Measurements from ENCODE around the gene UBR4.
A peak's percentile ranks its signal among the peaks of the same experiment; 100 is the strongest.
"Not testable (repeated sequence)": the region's sequence is repeated elsewhere in the genome, so short reads cannot be mapped to it uniquely, and the experiment has no call there.

Gene UBR4

DNA sequence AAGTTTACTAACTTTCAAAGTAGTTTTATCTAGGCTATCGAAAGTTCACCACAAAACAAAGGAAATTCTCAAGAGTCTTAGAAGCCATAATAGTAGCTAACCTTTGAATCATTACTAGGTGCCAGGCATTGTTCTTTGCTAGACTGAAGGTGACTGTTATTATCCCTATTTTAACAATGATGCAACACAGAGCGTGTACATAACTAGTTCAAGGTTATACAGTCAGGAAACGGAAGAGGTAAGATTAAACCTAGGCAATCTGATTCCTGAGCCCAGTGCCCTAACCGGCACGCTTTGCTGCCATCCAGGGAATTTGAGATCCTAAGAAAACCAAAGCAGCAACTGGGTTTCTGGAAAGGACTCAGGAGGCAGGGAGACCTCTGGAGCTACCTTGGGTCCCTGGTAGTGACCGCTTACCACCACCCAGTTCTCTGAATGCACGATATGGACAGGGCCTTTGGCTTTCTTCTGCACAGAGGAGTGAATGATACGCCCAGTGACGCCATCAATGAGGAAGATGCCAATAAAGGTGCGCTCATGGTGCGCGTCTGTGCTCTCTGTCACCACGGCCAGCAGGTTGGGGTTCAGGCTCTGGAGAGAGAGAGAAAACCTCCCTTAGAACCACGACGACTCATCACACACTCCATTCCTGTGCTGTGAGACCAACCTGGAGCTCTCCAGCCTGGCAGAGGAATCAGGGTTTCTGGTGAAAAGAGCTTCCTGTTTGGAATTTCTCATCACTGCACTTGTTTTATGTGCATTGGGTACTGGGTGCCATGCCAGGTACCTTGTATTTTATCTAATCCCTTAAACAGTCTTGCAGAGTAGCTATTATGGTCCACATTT, 13.1 kb upstream of the UBR4 start:
- Histone ChIP-seq H3K27ac (no peak overlapping the region), H3K9ac (ENCODE audit: insufficient read length) (no peak overlapping the region), H3K9me3 (ENCODE audit: low read depth, low read length) (no peaks in the 10 kb centered on the region), H3K4me3 (no peak overlapping the region), H3K36me3 (ENCODE audit: insufficient read depth, low read length) (peaks cover 90% of the 10 kb centered on the region)
- TF ChIP-seq POLR2AphosphoS5 (IDR thresholded peaks at IDR 0.05; ENCODE audit: borderline replicate concordance, low read depth, low read length): no peak
- TF ChIP-seq FOXP2 (optimal IDR thresholded peaks at IDR 0.05; ENCODE audit: control extremely low read depth, extremely low read length, insufficient read depth): no peak
- no peak for TF ChIP-seq EZH2 (IDR thresholded peaks at IDR 0.05)
- DNase-seq (ENCODE audit: low read depth, low spot score): no peak

DNA sequence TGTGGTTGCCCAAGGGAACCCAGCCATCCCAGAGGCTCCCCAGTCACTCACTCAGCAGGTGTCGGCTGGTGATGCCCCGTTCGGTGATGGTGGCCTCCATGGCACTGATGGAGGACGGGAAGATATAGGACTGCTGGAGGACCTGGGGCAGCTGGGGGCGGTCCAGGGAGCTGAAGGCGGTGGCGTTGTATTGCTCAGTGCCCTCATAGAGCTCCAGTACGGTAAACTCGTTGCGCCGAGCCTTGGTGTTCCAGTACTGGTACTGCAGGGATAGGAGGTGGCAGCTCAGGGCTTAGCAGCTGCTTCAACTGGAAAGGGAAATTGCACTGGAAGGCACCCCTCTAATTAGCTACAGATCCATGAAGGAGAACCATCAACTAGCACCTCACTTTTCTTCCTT, 12.5 kb upstream of the UBR4 start:
- Histone ChIP-seq H3K9ac (ENCODE audit: insufficient read length) (no peak overlapping the region), H3K27ac (no peak overlapping the region), H3K36me3 (ENCODE audit: insufficient read depth, low read length) (peaks cover 94% of the 10 kb centered on the region), H3K9me3 (ENCODE audit: low read depth, low read length) (no peaks in the 10 kb centered on the region), H3K4me3 (no peak overlapping the region)
- no peak for DNase-seq (ENCODE audit: low read depth, low spot score)
- TF ChIP-seq EZH2 (IDR thresholded peaks at IDR 0.05) (no peak), FOXP2 (optimal IDR thresholded peaks at IDR 0.05; ENCODE audit: control extremely low read depth, extremely low read length, insufficient read depth) (no peak), POLR2AphosphoS5 (IDR thresholded peaks at IDR 0.05; ENCODE audit: borderline replicate concordance, low read depth, low read length) (no peak)

DNA sequence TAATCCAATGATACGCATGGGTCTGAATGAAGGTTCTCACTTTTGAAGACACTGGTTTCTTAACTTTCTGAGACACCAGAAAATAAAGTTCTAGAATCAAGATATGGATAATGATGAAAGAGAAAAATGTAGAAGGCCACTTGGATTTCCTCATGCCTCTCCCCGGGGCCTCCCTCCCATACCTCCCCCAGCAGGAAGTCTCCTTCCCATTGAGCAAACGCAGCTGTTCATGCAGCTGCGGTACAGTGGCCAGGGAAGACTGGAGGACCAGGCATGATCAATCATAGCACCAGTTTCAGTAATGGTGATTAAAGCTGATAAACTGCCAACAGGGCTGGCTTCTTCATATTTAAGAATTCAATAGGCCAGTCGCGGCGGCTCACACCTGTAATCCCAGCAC, 10.9 kb upstream of the UBR4 start:
- no peak for DNase-seq (ENCODE audit: low read depth, low spot score)
- Histone ChIP-seq H3K27ac (no peak overlapping the region), H3K9ac (ENCODE audit: insufficient read length) (no peak overlapping the region), H3K4me3 (no peak overlapping the region), H3K36me3 (ENCODE audit: insufficient read depth, low read length) (peaks cover 88% of the 10 kb centered on the region), H3K9me3 (ENCODE audit: low read depth, low read length) (no peaks in the 10 kb centered on the region)
- no peak for TF ChIP-seq EZH2 (IDR thresholded peaks at IDR 0.05)
- no peak for TF ChIP-seq FOXP2 (optimal IDR thresholded peaks at IDR 0.05; ENCODE audit: control extremely low read depth, extremely low read length, insufficient read depth)
- TF ChIP-seq POLR2AphosphoS5 (IDR thresholded peaks at IDR 0.05; ENCODE audit: borderline replicate concordance, low read depth, low read length): peak; percentile 16; the same call in 1 of the 2 replicates

DNA sequence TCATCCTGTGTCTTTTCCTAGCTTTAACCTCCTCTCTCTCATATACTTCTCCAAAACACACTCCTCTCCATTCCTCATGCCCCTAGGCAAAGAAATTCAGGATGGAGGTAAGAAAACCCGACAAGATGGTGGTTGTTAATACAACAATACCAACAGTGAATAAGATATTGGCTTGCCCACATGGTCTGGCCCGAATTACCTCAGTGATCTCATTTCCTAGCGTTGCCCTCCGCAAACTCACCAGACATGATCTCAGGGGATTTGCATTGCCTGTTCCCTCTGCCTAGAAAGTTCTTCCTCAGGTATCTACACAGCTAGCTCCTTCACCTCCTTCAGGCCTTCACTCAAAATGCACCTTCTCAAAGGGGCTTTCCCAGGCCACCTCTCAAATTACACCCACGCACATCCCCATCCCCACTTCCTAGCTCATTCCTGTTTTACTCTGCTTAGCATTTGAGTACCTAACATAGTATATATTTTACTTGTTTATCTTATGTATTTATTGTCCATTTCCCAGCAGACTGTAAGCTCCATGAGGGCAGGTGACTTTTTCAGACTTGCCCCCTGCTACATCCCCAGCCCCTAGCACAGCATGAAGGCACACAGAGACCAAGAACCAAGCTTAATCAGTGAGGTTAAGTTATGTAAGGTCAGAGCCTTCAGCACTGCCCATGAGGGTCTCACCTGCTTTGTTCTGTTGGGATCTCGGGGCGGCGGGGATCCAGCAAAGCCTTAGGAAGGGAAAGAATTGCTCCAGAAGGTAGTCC, 10.2 kb upstream of the UBR4 start:
- Histone ChIP-seq H3K4me3 (no peak overlapping the region), H3K36me3 (ENCODE audit: insufficient read depth, low read length) (peaks cover 87% of the 10 kb centered on the region), H3K9ac (ENCODE audit: insufficient read length) (no peak overlapping the region), H3K9me3 (ENCODE audit: low read depth, low read length) (no peaks in the 10 kb centered on the region), H3K27ac (no peak overlapping the region)
- TF ChIP-seq FOXP2 (optimal IDR thresholded peaks at IDR 0.05; ENCODE audit: control extremely low read depth, extremely low read length, insufficient read depth): no peak
- no peak for DNase-seq (ENCODE audit: low read depth, low spot score)

DNA sequence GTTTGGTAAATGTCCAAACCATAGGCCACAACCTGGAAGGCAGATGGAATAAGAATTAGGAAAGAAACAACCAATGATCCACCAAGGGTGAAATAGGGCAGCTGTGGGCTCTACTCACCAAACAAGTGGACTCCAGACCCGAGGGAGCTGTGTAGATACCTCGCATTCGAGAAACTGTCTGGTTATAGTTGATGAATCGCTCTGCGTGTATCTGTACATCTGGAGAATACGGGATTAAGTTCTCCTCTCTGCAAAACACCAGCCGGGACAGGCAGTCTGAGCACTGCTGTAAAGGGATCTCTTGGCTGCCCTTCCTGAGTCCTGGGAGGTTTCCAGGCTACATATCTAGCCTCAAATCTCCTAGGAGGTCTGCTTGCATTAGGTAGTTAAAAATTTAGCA, 9.4 kb upstream of the UBR4 start:
- no peak for DNase-seq (ENCODE audit: low read depth, low spot score)
- TF ChIP-seq FOXP2 (optimal IDR thresholded peaks at IDR 0.05; ENCODE audit: control extremely low read depth, extremely low read length, insufficient read depth): no peak
- TF ChIP-seq EZH2 (IDR thresholded peaks at IDR 0.05): no peak
- no peak for TF ChIP-seq POLR2AphosphoS5 (IDR thresholded peaks at IDR 0.05; ENCODE audit: borderline replicate concordance, low read depth, low read length)
- peaks cover 83% of the 10 kb centered on the region for H3K36me3 ChIP-seq (ENCODE audit: insufficient read depth, low read length)
- H3K9ac ChIP-seq (ENCODE audit: insufficient read length): no peak overlapping the region
- H3K4me3 ChIP-seq: no peak overlapping the region
- no peaks in the 10 kb centered on the region for H3K9me3 ChIP-seq (ENCODE audit: low read depth, low read length)
- no peak overlapping the region for H3K27ac ChIP-seq

DNA sequence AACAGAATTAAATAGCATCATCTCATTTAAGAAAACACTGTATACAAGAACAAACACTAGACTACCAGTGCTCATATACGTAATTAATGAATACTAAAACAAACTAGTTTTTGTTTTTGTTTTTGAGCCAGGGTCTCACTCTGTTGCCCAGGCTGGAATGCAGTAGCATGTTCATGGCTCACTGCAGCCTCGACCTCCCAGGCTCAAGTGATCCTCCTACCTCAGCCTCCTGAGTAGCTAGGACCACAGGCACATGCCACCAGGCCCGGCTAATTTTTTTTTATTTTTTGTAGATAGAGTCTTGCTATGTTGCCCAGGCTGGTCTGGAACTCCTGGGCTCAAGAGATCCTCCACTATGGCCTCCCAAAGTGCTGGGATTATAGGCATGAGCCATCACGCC, 6.5 kb upstream of the UBR4 start:
- H3K9me3 ChIP-seq (ENCODE audit: low read depth, low read length); DNase-seq (ENCODE audit: low read depth, low spot score); H3K9ac ChIP-seq (ENCODE audit: insufficient read length); H3K27ac ChIP-seq; H3K4me3 ChIP-seq: not testable (repeated sequence)
- H3K36me3 ChIP-seq (ENCODE audit: insufficient read depth, low read length): peaks cover 79% of the 10 kb centered on the region

DNA sequence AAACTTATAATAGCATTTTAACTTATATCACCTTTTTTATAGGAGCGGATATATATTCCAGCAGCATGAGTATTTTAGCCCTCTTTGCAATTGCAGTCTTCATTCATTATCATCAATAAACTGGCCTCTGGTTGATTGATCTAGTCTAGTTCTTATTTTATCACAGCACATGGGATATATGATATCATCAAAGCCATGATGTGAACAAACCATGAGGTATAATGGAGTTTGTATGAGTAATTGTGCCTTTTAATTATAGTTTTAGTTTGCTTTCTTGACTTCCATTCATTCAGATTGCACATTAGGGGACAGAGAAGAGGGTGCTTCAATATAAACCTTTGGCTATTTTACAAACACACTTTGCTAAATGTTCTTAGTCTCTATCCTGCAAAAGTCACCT, 3.5 kb upstream of the UBR4 start:
- Histone ChIP-seq H3K36me3 (ENCODE audit: insufficient read depth, low read length) (peaks cover 49% of the 10 kb centered on the region), H3K9me3 (ENCODE audit: low read depth, low read length) (no peaks in the 10 kb centered on the region), H3K9ac (ENCODE audit: insufficient read length) (no peak overlapping the region), H3K4me3 (no peak overlapping the region), H3K27ac (no peak overlapping the region)
- TF ChIP-seq POLR2AphosphoS5 (IDR thresholded peaks at IDR 0.05; ENCODE audit: borderline replicate concordance, low read depth, low read length) (no peak), FOXP2 (optimal IDR thresholded peaks at IDR 0.05; ENCODE audit: control extremely low read depth, extremely low read length, insufficient read depth) (no peak), EZH2 (IDR thresholded peaks at IDR 0.05) (no peak)
- no peak for DNase-seq (ENCODE audit: low read depth, low spot score)

DNA sequence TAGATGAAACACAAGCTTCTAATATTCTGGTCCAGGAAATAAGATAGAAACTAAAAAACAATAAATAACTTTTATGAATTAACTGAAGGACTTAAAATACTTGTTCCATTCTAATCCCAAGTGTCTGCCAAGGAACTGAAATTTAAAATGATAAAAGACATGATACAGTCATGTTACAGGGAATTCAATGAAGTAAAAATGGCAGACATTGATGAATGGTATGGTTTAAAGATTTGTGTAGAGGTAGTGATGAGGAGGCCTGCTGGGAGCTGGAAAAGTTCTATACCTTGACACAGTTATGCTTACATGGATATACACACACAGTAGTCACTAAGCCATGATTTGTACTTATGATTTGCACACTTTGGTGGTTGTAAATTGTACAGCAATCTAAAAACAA, 2.1 kb upstream of the UBR4 start:
- H3K9ac ChIP-seq (ENCODE audit: insufficient read length): peak overlapping the region; percentile 95
- H3K36me3 ChIP-seq (ENCODE audit: insufficient read depth, low read length): peaks cover 42% of the 10 kb centered on the region
- TF ChIP-seq EZH2 (IDR thresholded peaks at IDR 0.05): no peak
- TF ChIP-seq POLR2AphosphoS5 (IDR thresholded peaks at IDR 0.05; ENCODE audit: borderline replicate concordance, low read depth, low read length): 0 out of 2 replicates have a peak, but pooled peaks have one; percentile 10
- peak overlapping the region; percentile 30; the same call in 1 of the 2 replicates for H3K4me3 ChIP-seq
- DNase-seq (ENCODE audit: low read depth, low spot score): no peak
- no peak overlapping the region for H3K27ac ChIP-seq
- no peaks in the 10 kb centered on the region for H3K9me3 ChIP-seq (ENCODE audit: low read depth, low read length)

Measured in SK-N-MC (cell line).